Measurements from ENCODE around the gene GRIK2. TPM values are rescaled to one million over a fixed set of nuclear protein-coding genes. Genes with fewer than 3 reads are reported as not detected.

GRIK2 gene
- total RNA-seq, 2 donors from 2014 or later: 0.92 to 2.0 TPM

GRCh38 chr6:101484781-101485180 is 91.3 kb downstream of the GRIK2 start:
- no peak for ATAC-seq (ENCODE audit: insufficient number of reproducible peaks, low FRiP score, low read depth)
- Histone ChIP-seq H3K27ac (no peak overlapping the region), H3K27me3 (replicated peaks; ENCODE audit: insufficient read depth) (no peaks in the 10 kb centered on the region), H3K9me3 (no peaks in the 10 kb centered on the region), H3K4me1 (ENCODE audit: control insufficient read depth in 1 of 2, low read depth in 2 of 2) (no peaks in the 10 kb centered on the region), H3K36me3 (no peaks in the 10 kb centered on the region), H3K4me3 (no peak overlapping the region)
- TF ChIP-seq, protein P1, sequence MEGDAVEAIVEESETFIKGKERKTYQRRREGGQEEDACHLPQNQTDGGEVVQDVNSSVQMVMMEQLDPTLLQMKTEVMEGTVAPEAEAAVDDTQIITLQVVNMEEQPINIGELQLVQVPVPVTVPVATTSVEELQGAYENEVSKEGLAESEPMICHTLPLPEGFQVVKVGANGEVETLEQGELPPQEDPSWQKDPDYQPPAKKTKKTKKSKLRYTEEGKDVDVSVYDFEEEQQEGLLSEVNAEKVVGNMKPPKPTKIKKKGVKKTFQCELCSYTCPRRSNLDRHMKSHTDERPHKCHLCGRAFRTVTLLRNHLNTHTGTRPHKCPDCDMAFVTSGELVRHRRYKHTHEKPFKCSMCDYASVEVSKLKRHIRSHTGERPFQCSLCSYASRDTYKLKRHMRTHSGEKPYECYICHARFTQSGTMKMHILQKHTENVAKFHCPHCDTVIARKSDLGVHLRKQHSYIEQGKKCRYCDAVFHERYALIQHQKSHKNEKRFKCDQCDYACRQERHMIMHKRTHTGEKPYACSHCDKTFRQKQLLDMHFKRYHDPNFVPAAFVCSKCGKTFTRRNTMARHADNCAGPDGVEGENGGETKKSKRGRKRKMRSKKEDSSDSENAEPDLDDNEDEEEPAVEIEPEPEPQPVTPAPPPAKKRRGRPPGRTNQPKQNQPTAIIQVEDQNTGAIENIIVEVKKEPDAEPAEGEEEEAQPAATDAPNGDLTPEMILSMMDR (IDR thresholded peaks at IDR 0.05): no peak
- DNase-seq (ENCODE audit: low spot score): no peak

- no peak for ATAC-seq (ENCODE audit: insufficient number of reproducible peaks, low FRiP score, low read depth)
- Histone ChIP-seq H3K36me3 (no peaks in the 10 kb centered on the region), H3K27ac (no peak overlapping the region), H3K9me3 (no peaks in the 10 kb centered on the region), H3K27me3 (replicated peaks; ENCODE audit: insufficient read depth) (no peaks in the 10 kb centered on the region), H3K4me3 (no peak overlapping the region), H3K4me1 (ENCODE audit: control insufficient read depth in 1 of 2, low read depth in 2 of 2) (no peaks in the 10 kb centered on the region)
- TF ChIP-seq, protein P1 (IDR thresholded peaks at IDR 0.05): no peak
- DNase-seq (ENCODE audit: low spot score): no peak
Measured at GRCh38 chr6:101486124-101486523, 92.6 kb downstream of the GRIK2 start.

DNA sequence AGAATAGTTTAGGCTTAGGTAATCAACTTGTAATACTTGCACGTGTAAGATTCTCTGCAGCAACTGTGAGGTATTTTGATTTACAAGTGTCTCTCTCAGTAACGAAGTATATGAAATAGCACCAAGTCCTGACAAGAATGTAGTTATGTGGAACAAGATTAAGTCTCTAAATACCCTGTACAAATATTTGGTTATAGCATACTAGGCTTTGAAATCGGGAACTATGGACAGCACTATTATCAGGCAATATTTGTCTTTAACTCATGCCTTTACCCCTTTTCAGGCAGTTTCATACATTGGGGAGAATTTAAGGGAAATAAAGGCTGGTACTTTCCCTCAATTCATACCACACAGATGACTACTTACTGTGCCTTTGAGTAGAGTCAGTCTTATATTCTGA is 93.2 kb downstream of the GRIK2 start:
- Histone ChIP-seq H3K27ac (no peak overlapping the region), H3K4me3 (no peak overlapping the region), H3K9me3 (no peaks in the 10 kb centered on the region), H3K36me3 (no peaks in the 10 kb centered on the region), H3K4me1 (ENCODE audit: control insufficient read depth in 1 of 2, low read depth in 2 of 2) (no peaks in the 10 kb centered on the region), H3K27me3 (replicated peaks; ENCODE audit: insufficient read depth) (no peaks in the 10 kb centered on the region)
- no peak for ATAC-seq (ENCODE audit: insufficient number of reproducible peaks, low FRiP score, low read depth)
- DNase-seq (ENCODE audit: low spot score): no peak
- TF ChIP-seq, protein P1 (IDR thresholded peaks at IDR 0.05): no peak

- H3K9me3 ChIP-seq: no peaks in the 10 kb centered on the region
- TF ChIP-seq, protein P1 (IDR thresholded peaks at IDR 0.05): no peak
- no peak for DNase-seq (ENCODE audit: low spot score)
- no peaks in the 10 kb centered on the region for H3K4me1 ChIP-seq (ENCODE audit: control insufficient read depth in 1 of 2, low read depth in 2 of 2)
- no peaks in the 10 kb centered on the region for H3K27me3 ChIP-seq (replicated peaks; ENCODE audit: insufficient read depth)
- H3K4me3 ChIP-seq: no peak overlapping the region
- H3K27ac ChIP-seq: no peak overlapping the region
- no peaks in the 10 kb centered on the region for H3K36me3 ChIP-seq
- ATAC-seq (ENCODE audit: insufficient number of reproducible peaks, low FRiP score, low read depth): no peak
Measured at GRCh38 chr6:101489456-101489855, 95.9 kb downstream of the GRIK2 start.

DNA sequence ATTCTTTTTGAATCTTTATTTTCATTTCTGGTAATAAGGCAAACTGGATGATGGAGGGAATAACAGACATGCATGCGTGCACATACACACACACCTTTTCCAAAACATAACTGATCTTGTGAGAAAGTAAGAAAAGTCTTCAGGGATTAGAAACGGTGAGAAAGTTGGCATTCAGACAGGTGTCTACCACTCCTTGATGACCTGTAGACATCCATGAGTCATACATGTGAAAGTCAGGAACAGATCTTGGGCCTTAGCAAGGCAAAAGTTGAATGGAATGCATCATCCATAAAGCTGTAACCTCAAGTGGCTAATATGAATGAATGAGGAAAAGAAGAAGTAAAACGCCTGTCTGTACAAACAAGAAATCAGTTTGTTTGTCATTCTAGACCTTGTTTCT is 97.3 kb downstream of the GRIK2 start:
- Histone ChIP-seq H3K4me1 (ENCODE audit: control insufficient read depth in 1 of 2, low read depth in 2 of 2) (no peaks in the 10 kb centered on the region), H3K27ac (no peak overlapping the region), H3K36me3 (no peaks in the 10 kb centered on the region), H3K27me3 (replicated peaks; ENCODE audit: insufficient read depth) (no peaks in the 10 kb centered on the region), H3K4me3 (no peak overlapping the region), H3K9me3 (no peaks in the 10 kb centered on the region)
- DNase-seq (ENCODE audit: low spot score) (no peak), ATAC-seq (ENCODE audit: insufficient number of reproducible peaks, low FRiP score, low read depth) (no peak)
- TF ChIP-seq, protein P1 (IDR thresholded peaks at IDR 0.05): no peak
